ENCODE data around the gene HOXD12. TPM values are rescaled to one million over a fixed set of nuclear protein-coding genes. Genes with fewer than 3 reads are reported as not detected.

The HOXD12 gene
- total and polyA plus RNA-seq, 7 donors: not detected

- Histone ChIP-seq H3K27me3 (ENCODE audit: insufficient read depth in 3 of 3, low read length in 2 of 3) (peaks cover 4 to 99% (median 74%) of the 10 kb centered on the region in 3 donors), H3K36me3 (ENCODE audit: insufficient read depth in 1 of 2, low read depth in 1 of 2) (no peaks in the 10 kb centered on the region), H3K4me3 (peak overlapping the region; percentile 11), H3K4me1 (peaks cover 14% of the 10 kb centered on the region), H3K27ac (no peak overlapping the region), H3K9me3 (no peaks in the 10 kb centered on the region)
- intact Hi-C loops (cut with DNase I): no loop called here
- ATAC-seq (no peak), DNase-seq (no peak)
- TF ChIP-seq CTCF (IDR thresholded peaks at IDR 0.05): no peak
- 4% methylated on average over 52 to 56 of the region's 56 CpGs for WGBS, 3 donors
Observed at GRCh38 chr2:176104316-176105077, 4.9 kb downstream of the HOXD12 start.

GRCh38 chr2:176105078-176105729 lies 5.6 kb downstream of the HOXD12 start:
- H3K27ac ChIP-seq: no peak overlapping the region
- peaks cover 4 to 99% (median 73%) of the 10 kb centered on the region in 3 donors for H3K27me3 ChIP-seq (ENCODE audit: insufficient read depth in 3 of 3, low read length in 2 of 3)
- peaks cover 14% of the 10 kb centered on the region for H3K4me1 ChIP-seq
- 12 to 27% (median 20%) methylated on average over 25 of the region's 25 CpGs for WGBS, 3 donors
- ATAC-seq (no peak), DNase-seq (no peak)
- TF ChIP-seq CTCF (IDR thresholded peaks at IDR 0.05): no peak
- H3K9me3 ChIP-seq: no peaks in the 10 kb centered on the region
- intact Hi-C loops (cut with DNase I): no loop called here
- H3K36me3 ChIP-seq (ENCODE audit: insufficient read depth in 1 of 2, low read depth in 1 of 2): no peaks in the 10 kb centered on the region
- peak overlapping the region; percentile 11 for H3K4me3 ChIP-seq

GRCh38 chr2:176105730-176106580 lies 6.4 kb downstream of the HOXD12 start:
- no peak for TF ChIP-seq CTCF (IDR thresholded peaks at IDR 0.05)
- intact Hi-C loops (cut with DNase I): no loop called here
- Histone ChIP-seq H3K9me3 (no peaks in the 10 kb centered on the region), H3K36me3 (ENCODE audit: insufficient read depth in 1 of 2, low read depth in 1 of 2) (no peaks in the 10 kb centered on the region), H3K4me3 (peak overlapping the region; percentile 54), H3K4me1 (peaks cover 14% of the 10 kb centered on the region), H3K27me3 (ENCODE audit: insufficient read depth in 3 of 3, low read length in 2 of 3) (peaks cover 4 to 99% (median 65%) of the 10 kb centered on the region in 3 donors), H3K27ac (no peak overlapping the region)
- WGBS, 3 donors: 24 to 41% (median 34%) methylated on average over 25 of the region's 25 CpGs
- ATAC-seq: no peak
- DNase-seq: no peak

- ATAC-seq (peak; percentile 26 to 76 (median 68)), DNase-seq (no peak)
- Histone ChIP-seq H3K4me1 (peaks cover 14% of the 10 kb centered on the region), H3K27me3 (ENCODE audit: insufficient read depth in 3 of 3, low read length in 2 of 3) (peaks cover 4 to 99% (median 62%) of the 10 kb centered on the region in 3 donors), H3K27ac (no peak within 1 kb of the TSS), H3K4me3 (peak within 1 kb of the TSS; percentile 54), H3K9me3 (no peaks in the 10 kb centered on the region), H3K36me3 (ENCODE audit: insufficient read depth in 1 of 2, low read depth in 1 of 2) (no peaks in the 10 kb centered on the region)
- WGBS, 3 donors: 2 to 3% (median 2%) methylated on average over 59 to 85 of the region's 85 CpGs
- no peak for TF ChIP-seq CTCF (IDR thresholded peaks at IDR 0.05)
- intact Hi-C loops (cut with DNase I): no loop called here
Observed at GRCh38 chr2:176106581-176107539, 7.3 kb downstream of the HOXD12 start, which contains the start of gene HOXD11. HOXD11 (plus strand) TSS chr2:176107280; CDS start chr2:176107356, 76 bp downstream.
